HL-60 (cell line): ENCODE results near the gene OR6S1.
"Not testable (repeated sequence)": the region's sequence is repeated elsewhere in the genome, so short reads cannot be mapped to it uniquely, and the experiment has no call there.

Source experiments
- DNase-seq, 2 experiments: peaks; one replicate each; pipeline ENCODE4 v3.0.0-alpha.2; 2010 to 2020; ENCODE audit warnings: low read depth in 1 of 2, low spot score in 1 of 2
- H3K27ac ChIP-seq: fragments of 250-450 bp; sonication (Bioruptor Pico); replicated peaks from 2 replicates; pipeline ENCODE4 v1.5.1; 2020; ENCODE audit warnings: mild to moderate bottlenecking, moderate library complexity
- H3K27me3 ChIP-seq: fragments of 250-450 bp; sonication (Bioruptor Pico); 2 replicates; pipeline ENCODE4 v1.5.1; 2021; ENCODE audit warnings: mild to moderate bottlenecking, moderate library complexity; ENCODE audit not compliant: insufficient read depth, poor library complexity, severe bottlenecking
- H3K4me3 ChIP-seq: replicated peaks from 2 replicates; pipeline ENCODE4 v1.5.1; 2011; ENCODE audit warnings: mild to moderate bottlenecking, control low read depth, low read length; ENCODE audit not compliant: insufficient read depth
- CTCF ChIP-seq: IDR thresholded peaks from one replicate; pipeline ENCODE4 v1.5.1; 2011; ENCODE audit warnings: low read length, control low read depth, inconsistent platforms; ENCODE audit not compliant: insufficient read depth
- GABPA ChIP-seq: IDR thresholded peaks from 2 replicates; pipeline ENCODE4 v1.6.1; 2012; ENCODE audit warnings: low read depth
- POLR2AphosphoS5 ChIP-seq: IDR thresholded peaks from 2 replicates; pipeline ENCODE4 v1.6.1; 2012; ENCODE audit warnings: low read depth
- SPI1 ChIP-seq: IDR thresholded peaks from 2 replicates; pipeline ENCODE4 v1.6.1; 2012; ENCODE audit warnings: low read depth, mild to moderate bottlenecking, borderline replicate concordance
- TF ChIP-seq, protein P1 (sequence below): IDR thresholded peaks from 2 replicates; pipeline ENCODE4 v1.6.1; 2012; ENCODE audit warnings: low read depth; ENCODE audit not compliant: insufficient replicate concordance

The OR6S1 gene

DNA sequence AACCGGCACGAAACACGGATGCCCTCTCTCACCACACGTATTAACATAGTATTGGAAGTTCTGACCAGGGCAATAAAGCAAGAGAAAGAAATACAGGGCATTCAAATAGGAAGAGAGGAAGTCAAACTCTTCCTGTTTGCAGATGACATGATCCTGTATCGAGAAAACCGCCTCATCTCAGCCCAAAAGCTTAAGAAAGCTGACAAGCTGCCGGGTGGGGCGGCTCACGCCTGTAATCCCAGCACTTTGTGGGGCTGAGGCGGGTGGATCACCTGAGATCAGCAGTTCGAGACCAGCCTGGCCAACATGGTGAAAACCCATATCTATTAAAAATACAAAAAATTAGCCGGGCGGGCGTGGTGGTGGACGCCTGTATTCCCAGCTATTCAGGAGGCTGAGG, 17.7 kb downstream of the OR6S1 start:
- no peak overlapping the region for H3K4me3 ChIP-seq

DNA sequence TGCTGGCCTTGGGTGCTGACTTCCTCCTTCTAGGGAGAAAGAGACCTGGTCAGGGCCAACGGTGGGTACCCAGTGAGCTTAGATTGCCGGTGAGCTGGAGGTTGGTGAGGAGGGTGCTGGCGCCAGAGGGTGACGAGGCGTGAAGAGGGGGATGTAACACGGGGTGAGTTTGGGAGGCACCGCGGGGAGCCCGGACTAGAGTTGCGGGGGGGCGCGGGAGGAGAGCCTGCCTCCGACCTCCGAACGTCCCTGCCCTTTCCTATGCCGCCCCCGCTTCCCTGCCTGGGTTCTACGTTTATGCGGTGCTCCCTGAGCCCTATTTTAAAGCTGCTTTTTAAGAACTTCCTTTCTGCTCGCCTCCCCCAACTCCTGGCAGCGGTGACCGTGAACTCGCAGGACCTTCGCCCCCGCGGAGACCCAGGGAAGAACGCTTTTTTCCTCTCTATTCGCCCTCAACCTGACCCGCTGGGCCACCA, 18.6 kb downstream of the OR6S1 start:
- TF ChIP-seq POLR2AphosphoS5 = no peak
- TF ChIP-seq SPI1 = no peak
- TF ChIP-seq CTCF = no peak
- TF ChIP-seq GABPA = no peak
- TF ChIP-seq, protein P1, sequence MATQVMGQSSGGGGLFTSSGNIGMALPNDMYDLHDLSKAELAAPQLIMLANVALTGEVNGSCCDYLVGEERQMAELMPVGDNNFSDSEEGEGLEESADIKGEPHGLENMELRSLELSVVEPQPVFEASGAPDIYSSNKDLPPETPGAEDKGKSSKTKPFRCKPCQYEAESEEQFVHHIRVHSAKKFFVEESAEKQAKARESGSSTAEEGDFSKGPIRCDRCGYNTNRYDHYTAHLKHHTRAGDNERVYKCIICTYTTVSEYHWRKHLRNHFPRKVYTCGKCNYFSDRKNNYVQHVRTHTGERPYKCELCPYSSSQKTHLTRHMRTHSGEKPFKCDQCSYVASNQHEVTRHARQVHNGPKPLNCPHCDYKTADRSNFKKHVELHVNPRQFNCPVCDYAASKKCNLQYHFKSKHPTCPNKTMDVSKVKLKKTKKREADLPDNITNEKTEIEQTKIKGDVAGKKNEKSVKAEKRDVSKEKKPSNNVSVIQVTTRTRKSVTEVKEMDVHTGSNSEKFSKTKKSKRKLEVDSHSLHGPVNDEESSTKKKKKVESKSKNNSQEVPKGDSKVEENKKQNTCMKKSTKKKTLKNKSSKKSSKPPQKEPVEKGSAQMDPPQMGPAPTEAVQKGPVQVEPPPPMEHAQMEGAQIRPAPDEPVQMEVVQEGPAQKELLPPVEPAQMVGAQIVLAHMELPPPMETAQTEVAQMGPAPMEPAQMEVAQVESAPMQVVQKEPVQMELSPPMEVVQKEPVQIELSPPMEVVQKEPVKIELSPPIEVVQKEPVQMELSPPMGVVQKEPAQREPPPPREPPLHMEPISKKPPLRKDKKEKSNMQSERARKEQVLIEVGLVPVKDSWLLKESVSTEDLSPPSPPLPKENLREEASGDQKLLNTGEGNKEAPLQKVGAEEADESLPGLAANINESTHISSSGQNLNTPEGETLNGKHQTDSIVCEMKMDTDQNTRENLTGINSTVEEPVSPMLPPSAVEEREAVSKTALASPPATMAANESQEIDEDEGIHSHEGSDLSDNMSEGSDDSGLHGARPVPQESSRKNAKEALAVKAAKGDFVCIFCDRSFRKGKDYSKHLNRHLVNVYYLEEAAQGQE = no peak
- Histone ChIP-seq H3K27me3 (no peaks in the 10 kb centered on the region), H3K4me3 (no peak overlapping the region), H3K27ac (peak overlapping the region; percentile 70)
- no peak for DNase-seq

More for the DNA sequence above, 17.7 kb downstream of the OR6S1 start:
- TF ChIP-seq GABPA (no peak), POLR2AphosphoS5 (no peak), CTCF (no peak), SPI1 (peak; percentile 71)
- TF ChIP-seq, protein P1 = no peak
- H3K27me3 ChIP-seq = no peaks in the 10 kb centered on the region
- H3K27ac ChIP-seq = peak overlapping the region; percentile 70
- DNase-seq = peak in 1 of 2 experiments; percentile 69

- DNase-seq = no peak
- Histone ChIP-seq H3K27ac (no peak overlapping the region), H3K27me3 (no peaks in the 10 kb centered on the region), H3K4me3 (no peak overlapping the region)
- TF ChIP-seq SPI1 = no peak
- no peak for TF ChIP-seq POLR2AphosphoS5
- no peak for TF ChIP-seq GABPA
- TF ChIP-seq, protein P1 = no peak
- no peak for TF ChIP-seq CTCF
These were observed 20.6 kb downstream of the OR6S1 start for GRCh38 chr14:20620798-20621478.

GRCh38 chr14:20619688-20620087, 21.8 kb downstream of the OR6S1 start:
- not testable (repeated sequence) for DNase-seq, H3K27ac ChIP-seq, H3K4me3 ChIP-seq, H3K27me3 ChIP-seq
